Measurements from ENCODE around the gene UNC80. TPM values are rescaled to one million over a fixed set of nuclear protein-coding genes. Genes with fewer than 3 reads are reported as not detected.

The UNC80 gene
- total RNA-seq, 2 experiments from 2014 or later: not detected

GRCh38 chr2:209958016-209958415 is 186.4 kb downstream of the UNC80 start:
- POLR2A ChIA-PET: no interaction called here

GRCh38 chr2:209960045-209960444 is 188.4 kb downstream of the UNC80 start:
- ChIA-PET POLR2A (no interaction called here), CTCF (no interaction called here)

More at GRCh38 chr2:209958016-209958415, 186.4 kb downstream of the UNC80 start:
- CTCF ChIA-PET: no interaction called here

GRCh38 chr2:209960676-209961630 is 189.3 kb downstream of the UNC80 start:
- ChIA-PET POLR2A (no interaction called here), CTCF (interaction anchor here (0.6 to 1.5 kb wide), 8 partner anchors 8 to 416 kb away, joined by 3 to 6 read pairs (median 3); no protein-coding TSS in a partner anchor)

GRCh38 chr2:209965723-209966122 is 194.1 kb downstream of the UNC80 start:
- CTCF ChIA-PET: no interaction called here
- POLR2A ChIA-PET: interaction anchor here (0.6 kb wide), 1 partner anchor 278 kb away, joined by 3 read pairs; no protein-coding TSS in a partner anchor

- CTCF ChIA-PET: no interaction called here
- POLR2A ChIA-PET: no interaction called here
Measured at GRCh38 chr2:209969692-209970091, 198.1 kb downstream of the UNC80 start.

GRCh38 chr2:209970271-209970670 is 198.6 kb downstream of the UNC80 start:
- ChIA-PET POLR2A (no interaction called here), CTCF (no interaction called here)

- ChIA-PET CTCF (interaction anchor here (0.7 kb wide), 1 partner anchor 1087 kb away, joined by 4 read pairs; no protein-coding TSS in a partner anchor), POLR2A (no interaction called here)
Measured at GRCh38 chr2:209970711-209971110, 199.1 kb downstream of the UNC80 start.

GRCh38 chr2:209973328-209973727 is 201.7 kb downstream of the UNC80 start:
- CTCF ChIA-PET: no interaction called here
- POLR2A ChIA-PET: no interaction called here

- ChIA-PET POLR2A (no interaction called here), CTCF (no interaction called here)
Measured at GRCh38 chr2:209974576-209974975, 202.9 kb downstream of the UNC80 start.

GRCh38 chr2:209976698-209977385 is 205.2 kb downstream of the UNC80 start:
- ChIA-PET POLR2A (no interaction called here), CTCF (interaction anchor here (1.0 to 2.1 kb wide), 5 partner anchors 14 to 1588 kb away, joined by 3 to 6 read pairs (median 4); no protein-coding TSS in a partner anchor)

GRCh38 chr2:209977386-209978239 is 206.0 kb downstream of the UNC80 start:
- CTCF ChIA-PET: interaction anchor here (0.6 to 2.1 kb wide), 6 partner anchors 17 to 1589 kb away, joined by 3 to 6 read pairs (median 4); no protein-coding TSS in a partner anchor
- POLR2A ChIA-PET: no interaction called here

GRCh38 chr2:209984291-209984690 is 212.7 kb downstream of the UNC80 start:
- ChIA-PET POLR2A (no interaction called here), CTCF (no interaction called here)

- POLR2A ChIA-PET: no interaction called here
- CTCF ChIA-PET: interaction anchor here (1.5 kb wide), 1 partner anchor 87 kb away, joined by 4 read pairs; no protein-coding TSS in a partner anchor
Measured at GRCh38 chr2:209985874-209986273, 214.2 kb downstream of the UNC80 start.

GRCh38 chr2:209986415-209986814 is 214.8 kb downstream of the UNC80 start:
- CTCF ChIA-PET: interaction anchor here (1.5 kb wide), 1 partner anchor 86 kb away, joined by 4 read pairs; no protein-coding TSS in a partner anchor
- POLR2A ChIA-PET: no interaction called here

- POLR2A ChIA-PET: no interaction called here
- CTCF ChIA-PET: interaction anchor here (0.6 kb wide), 1 partner anchor 27 kb away, joined by 3 read pairs; no protein-coding TSS in a partner anchor
Measured at GRCh38 chr2:209988010-209988409, 216.4 kb downstream of the UNC80 start.

GRCh38 chr2:209990838-209991237 is 219.2 kb downstream of the UNC80 start:
- ChIA-PET CTCF (no interaction called here), POLR2A (interaction anchor here (0.9 kb wide), 1 partner anchor 12 kb away, joined by 3 read pairs; no protein-coding TSS in a partner anchor)

- ChIA-PET POLR2A (no interaction called here), CTCF (no interaction called here)
Measured at GRCh38 chr2:209993968-209994367, 222.3 kb downstream of the UNC80 start.

- ChIA-PET POLR2A (no interaction called here), CTCF (no interaction called here)
Measured at GRCh38 chr2:209998596-209998995, 227.0 kb downstream of the UNC80 start.
